Stomach (tissue), 9 donors: Measurements from ENCODE around the gene ASB7. TPM values are rescaled to one million over a fixed set of nuclear protein-coding genes. Genes with fewer than 3 reads are reported as not detected.

ENCODE experiments used
- DNase-seq, 2 donors: peaks; one replicate each; pipeline versions ENCODE4 v3.0.0 to v3.0.0-alpha.2; 2013 to 2019
- H3K27ac ChIP-seq, 5 donors: fragments of 200-600 bp in 4 of 5; sonication (generic) in 4 of 5; one replicate each; pipeline ENCODE4 v1.5.1; 2013 to 2019; ENCODE audit warnings: mild to moderate bottlenecking in 1 of 5, moderate library complexity in 1 of 5
- H3K27me3 ChIP-seq, 3 donors: fragments of 200-600 bp; sonication (generic); one replicate each; pipeline ENCODE4 v1.5.1; 2017 to 2019; ENCODE audit warnings: mixed run types in 1 of 3
- H3K36me3 ChIP-seq, 4 donors: fragments of 200-600 bp; sonication (generic); 1 replicate in 3 of 4; 2 replicates in 1 of 4; pipeline ENCODE4 v1.5.1; 2016 to 2019
- H3K4me1 ChIP-seq, 4 donors: fragments of 200-600 bp; sonication (generic); one replicate each; pipeline ENCODE4 v1.5.1; 2016 to 2019
- H3K4me3 ChIP-seq, 4 donors: fragments of 200-600 bp; sonication (generic) in 3 of 4; one replicate each; pipeline ENCODE4 v1.5.1; 2016 to 2019; ENCODE audit warnings: mild to moderate bottlenecking in 1 of 4
- H3K9me3 ChIP-seq, 4 donors: fragments of 200-600 bp; sonication (generic); one replicate each; pipeline ENCODE4 v1.5.1; 2016 to 2019
- CTCF ChIP-seq, 7 experiments: fragments of 450-650 bp in 4 of 7; fragments of 200-600 bp in 3 of 7; sonication (generic) in 3 of 7; IDR thresholded peaks; one replicate each; pipeline ENCODE4 v1.5.1; 2016 to 2019; ENCODE audit warnings: antibody characterized with exemption in 7 of 7, control low read depth in 2 of 7, mild to moderate bottlenecking in 1 of 7
- EP300 ChIP-seq: sonication (generic); formaldehyde crosslinking; IDR thresholded peaks from one replicate; pipeline ENCODE4 v1.6.1; 2017; ENCODE audit warnings: antibody characterized with exemption
- POLR2A ChIP-seq, 4 donors: fragments of 450-650 bp; IDR thresholded peaks; one replicate each; pipeline ENCODE4 v1.6.1; 2016; ENCODE audit warnings: antibody characterized with exemption in 4 of 4, control low read depth in 2 of 4, mild to moderate bottlenecking in 1 of 4, moderate library complexity in 1 of 4
- POLR2AphosphoS5 ChIP-seq, 3 donors: sonication (generic); formaldehyde crosslinking; IDR thresholded peaks; one replicate each; pipeline ENCODE4 v1.6.1; 2016; ENCODE audit warnings: antibody characterized with exemption in 3 of 3
- WGBS, 5 donors: extraction: QIAGEN DNeasy Blood & Tissue Kit in 3 of 5; methylation state at CpG; one replicate each; pipeline versions ENCODE4 v1.1.5 to v1.1.7; 2013 to 2018; 5-methylcytosine and 5-hydroxymethylcytosine counted together
- intact Hi-C: fragments of 100-400 bp; cut with DNase I; formaldehyde crosslinking; loops from one replicate; pipeline ENCODE4 v1.15.1; 2023; ENCODE audit warnings: low total_unique reads
- polyA plus RNA-seq, 3 donors: library from polyadenylated mRNA; stranded (reverse); fragments of 200-250 nt; gene quantifications; one replicate each; pipeline ENCODE4 v1.2.3, GENCODE V29; 2013
- total RNA-seq, 5 donors: library from RNA; depleted of rRNA; stranded (reverse); fragments of >200 nt; gene quantifications; one replicate each; pipeline versions ENCODE4 v1.1.0 to v1.2.3, GENCODE V29; 2014 to 2016
- donor health status: healthy with polysubstance abuse.
- donor health status: Bipolar disorder and iron deficiency.
- donor health status: healthy.

ASB7 gene
- total and polyA plus RNA-seq, 8 donors = 2.8 to 73.9 (median 10.9) TPM

GRCh38 chr15:100688549-100689120, 86.2 kb downstream of the ASB7 start:
- no peak for DNase-seq
- intact Hi-C loops = loop anchor here (10.0 kb wide), 1 partner anchor 126 kb away; no protein-coding TSS in a partner anchor
- Histone ChIP-seq H3K4me3 (no peak overlapping the region), H3K9me3 (no peaks in the 10 kb centered on the region), H3K27me3 (peaks cover 0 to 16% (median 0%) of the 10 kb centered on the region in 3 donors), H3K27ac (peak overlapping the region in 4 of 5 donors; percentile 64 to 73 (median 70)), H3K4me1 (peaks cover 0 to 11% (median 0%) of the 10 kb centered on the region in 4 donors), H3K36me3 (no peaks in the 10 kb centered on the region)
- 71 to 79% (median 75%) methylated on average over 12 to 13 of the region's 13 CpGs for WGBS, 5 donors
- TF ChIP-seq CTCF (IDR thresholded peaks at IDR 0.05) (no peak), POLR2A (IDR thresholded peaks at IDR 0.05) (no peak), POLR2AphosphoS5 (IDR thresholded peaks at IDR 0.05) (no peak), EP300 (no peak)

DNA sequence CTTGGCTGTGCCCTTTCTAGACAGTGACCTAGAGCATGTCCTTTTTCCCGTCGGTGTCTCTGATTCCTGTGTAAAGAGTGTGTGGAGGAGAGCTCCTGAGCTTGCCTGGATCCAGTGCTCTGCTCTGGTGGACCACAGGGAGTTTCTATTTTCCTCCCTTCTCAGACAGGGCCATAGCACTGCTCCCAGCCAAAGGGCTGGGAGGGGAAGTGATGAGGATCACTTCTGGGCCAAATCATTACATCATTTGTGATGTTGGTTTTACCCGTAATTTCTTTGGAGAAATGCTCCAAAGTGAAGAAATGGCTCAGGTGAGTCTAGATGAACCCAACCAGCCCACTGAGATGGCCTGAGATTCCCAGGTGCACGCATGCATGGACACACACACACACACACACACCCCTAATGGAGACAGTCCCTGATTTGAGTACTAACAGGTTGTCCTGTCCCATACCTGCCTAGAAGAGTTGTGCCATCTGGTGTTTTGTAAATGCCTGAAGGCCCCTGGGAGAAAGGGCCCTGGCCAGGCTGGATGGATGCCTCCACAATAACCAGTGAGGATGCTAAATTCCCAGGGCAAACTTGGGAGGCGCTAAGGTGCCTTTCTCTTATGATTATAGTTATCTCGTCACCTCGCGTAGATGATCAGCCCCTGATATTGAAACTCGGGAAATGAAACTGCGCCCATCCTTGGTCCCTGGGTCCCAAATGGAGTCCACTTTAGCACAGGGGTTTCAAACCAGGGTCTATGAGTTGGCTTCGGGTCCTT, 86.9 kb downstream of the ASB7 start:
- WGBS, 5 donors = 87 to 91% (median 89%) methylated on average over 11 of the region's 11 CpGs
- Histone ChIP-seq H3K4me1 (peaks cover 0 to 11% (median 0%) of the 10 kb centered on the region in 4 donors), H3K4me3 (no peak overlapping the region), H3K27ac (peak overlapping the region in 3 of 5 donors; percentile 15 to 73 (median 70)), H3K36me3 (no peaks in the 10 kb centered on the region), H3K9me3 (no peaks in the 10 kb centered on the region), H3K27me3 (peaks cover 0 to 16% (median 0%) of the 10 kb centered on the region in 3 donors)
- no peak for TF ChIP-seq POLR2A (IDR thresholded peaks at IDR 0.05)
- TF ChIP-seq POLR2AphosphoS5 (IDR thresholded peaks at IDR 0.05) = no peak
- TF ChIP-seq CTCF (IDR thresholded peaks at IDR 0.05) = no peak
- TF ChIP-seq EP300 = no peak
- intact Hi-C loops = loop anchor here (10.0 kb wide), 1 partner anchor 125 kb away; no protein-coding TSS in a partner anchor
- DNase-seq = no peak

- 80 to 89% (median 86%) methylated on average over 18 of the region's 18 CpGs for WGBS, 5 donors
- intact Hi-C loops = no loop called here
- DNase-seq = no peak
- no peaks in the 10 kb centered on the region for H3K36me3 ChIP-seq
- H3K4me1 ChIP-seq = peaks cover 0 to 11% (median 0%) of the 10 kb centered on the region in 4 donors
- no peaks in the 10 kb centered on the region for H3K9me3 ChIP-seq
- no peak for TF ChIP-seq POLR2AphosphoS5 (IDR thresholded peaks at IDR 0.05)
- no peak for TF ChIP-seq POLR2A (IDR thresholded peaks at IDR 0.05)
- no peak for TF ChIP-seq EP300
- no peak for TF ChIP-seq CTCF (IDR thresholded peaks at IDR 0.05)
- no peak overlapping the region for H3K27ac ChIP-seq
- peaks cover 0 to 16% (median 0%) of the 10 kb centered on the region in 3 donors for H3K27me3 ChIP-seq
- H3K4me3 ChIP-seq = no peak overlapping the region
Measured at GRCh38 chr15:100690032-100690794, 87.8 kb downstream of the ASB7 start.

DNA sequence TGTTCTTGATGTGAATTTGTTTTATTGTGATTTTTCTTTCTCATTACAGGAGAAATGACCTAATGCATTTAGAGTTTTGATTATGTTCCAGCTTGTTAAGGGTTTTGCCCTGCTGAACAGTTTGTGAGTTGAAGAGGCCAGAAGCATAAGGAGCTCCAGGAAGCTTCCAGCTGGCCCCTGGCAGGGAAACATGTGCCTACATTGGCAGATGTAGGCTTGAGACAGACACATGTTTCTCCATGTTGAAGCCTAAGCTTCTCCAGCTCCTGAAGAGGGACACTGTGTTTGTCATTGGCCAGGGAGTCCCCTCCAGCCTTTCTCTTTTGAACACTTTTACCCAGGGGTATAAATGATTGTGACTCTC, 88.4 kb downstream of the ASB7 start:
- H3K27ac ChIP-seq = no peak overlapping the region
- no peak overlapping the region for H3K4me3 ChIP-seq
- peaks cover 0 to 11% (median 0%) of the 10 kb centered on the region in 4 donors for H3K4me1 ChIP-seq
- H3K27me3 ChIP-seq = peaks cover 0 to 16% (median 0%) of the 10 kb centered on the region in 3 donors
- TF ChIP-seq POLR2AphosphoS5 (IDR thresholded peaks at IDR 0.05) (no peak), EP300 (no peak), POLR2A (IDR thresholded peaks at IDR 0.05) (no peak), CTCF (IDR thresholded peaks at IDR 0.05) (no peak)
- no peaks in the 10 kb centered on the region for H3K9me3 ChIP-seq
- intact Hi-C loops = no loop called here
- H3K36me3 ChIP-seq = no peaks in the 10 kb centered on the region
- DNase-seq = no peak
